LoVo (cell line): ENCODE results near the gene POLR3E.
A peak's percentile ranks its signal among the peaks of the same experiment; 100 is the strongest.

Experiments
- DNase-seq: peaks from one replicate; pipeline ENCODE4 v3.0.0-alpha.2; 2016; ENCODE audit warnings: low spot score

The POLR3E gene

GRCh38 chr16:22317001-22317530 is 19.9 kb downstream of the POLR3E start:
- no peak for DNase-seq

- no peak for DNase-seq
Measured at GRCh38 chr16:22317625-22318024, 20.4 kb downstream of the POLR3E start.

- peak; percentile 23 for DNase-seq
Measured at GRCh38 chr16:22318690-22319358, 21.6 kb downstream of the POLR3E start.

- no peak for DNase-seq
Measured at GRCh38 chr16:22320572-22321339, 23.5 kb downstream of the POLR3E start.

- peak; percentile 47 for DNase-seq
Measured at GRCh38 chr16:22321340-22322001, 24.3 kb downstream of the POLR3E start.

- DNase-seq: no peak
Measured at GRCh38 chr16:22322021-22322471, 24.8 kb downstream of the POLR3E start.

- DNase-seq: no peak
Measured at GRCh38 chr16:22322741-22323140, 25.5 kb downstream of the POLR3E start.

GRCh38 chr16:22323173-22323958 is 26.2 kb downstream of the POLR3E start:
- DNase-seq: no peak

GRCh38 chr16:22323959-22324786 is 27.0 kb downstream of the POLR3E start:
- no peak for DNase-seq

- DNase-seq: no peak
Measured at GRCh38 chr16:22324787-22325597, 27.8 kb downstream of the POLR3E start.

- no peak for DNase-seq
Measured at GRCh38 chr16:22325598-22326368, 28.6 kb downstream of the POLR3E start.

GRCh38 chr16:22326369-22326652 is 29.1 kb downstream of the POLR3E start:
- DNase-seq: no peak

- DNase-seq: no peak
Measured at GRCh38 chr16:22326771-22327445, 29.7 kb downstream of the POLR3E start.

- DNase-seq: no peak
Measured at GRCh38 chr16:22327446-22327775, 30.2 kb downstream of the POLR3E start.

- DNase-seq: no peak
Measured at GRCh38 chr16:22328081-22328725, 31.0 kb downstream of the POLR3E start.

GRCh38 chr16:22329199-22329695 is 32.0 kb downstream of the POLR3E start:
- DNase-seq: no peak

- no peak for DNase-seq
Measured at GRCh38 chr16:22330326-22330725, 33.1 kb downstream of the POLR3E start.

GRCh38 chr16:22333457-22333994 is 36.3 kb downstream of the POLR3E start:
- DNase-seq: no peak
